ENCODE data around the gene DDI2.
"Not testable (repeated sequence)": the region's sequence is repeated elsewhere in the genome, so short reads cannot be mapped to it uniquely, and the experiment has no call there.

DDI2 gene

DNA sequence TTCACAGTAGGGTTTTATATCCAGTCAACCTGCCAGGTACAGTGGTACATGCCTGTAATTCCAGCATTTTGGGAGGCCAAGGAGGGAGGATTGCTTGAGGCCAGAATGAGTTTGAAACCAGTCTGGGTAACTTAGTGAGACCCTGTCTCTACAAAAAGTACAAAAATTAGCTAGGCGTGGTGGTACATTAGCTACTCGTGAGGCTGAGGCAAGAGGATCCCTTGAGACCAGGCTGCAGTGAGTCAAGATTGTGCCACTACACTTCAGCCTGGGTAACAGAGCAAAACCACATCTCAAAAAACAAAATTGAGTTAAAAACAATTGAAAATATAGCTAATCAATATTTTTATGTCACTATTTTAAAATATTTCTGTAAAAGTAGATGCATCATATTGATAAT is 33.2 kb downstream of the DDI2 start:
- Histone ChIP-seq H3K4me1 (ENCODE audit: control insufficient read depth in 1 of 2, insufficient read depth in 2 of 2, low read length in 2 of 2) (no peaks in the 10 kb centered on the region), H3K27me3 (ENCODE audit: low read depth, low read length) (no peaks in the 10 kb centered on the region), H3K4me3 (ENCODE audit: low read depth in 1 of 2, low read length in 2 of 2) (no peak overlapping the region), H3K36me3 (ENCODE audit: control insufficient read depth in 1 of 2, insufficient read depth in 2 of 2, low read length in 2 of 2) (peaks cover 33 to 45% of the 10 kb centered on the region in 2 donors), H3K9me3 (ENCODE audit: control insufficient read depth in 1 of 2, low read length in 2 of 2) (no peaks in the 10 kb centered on the region), H3K27ac (ENCODE audit: low read length) (no peak overlapping the region)

DNA sequence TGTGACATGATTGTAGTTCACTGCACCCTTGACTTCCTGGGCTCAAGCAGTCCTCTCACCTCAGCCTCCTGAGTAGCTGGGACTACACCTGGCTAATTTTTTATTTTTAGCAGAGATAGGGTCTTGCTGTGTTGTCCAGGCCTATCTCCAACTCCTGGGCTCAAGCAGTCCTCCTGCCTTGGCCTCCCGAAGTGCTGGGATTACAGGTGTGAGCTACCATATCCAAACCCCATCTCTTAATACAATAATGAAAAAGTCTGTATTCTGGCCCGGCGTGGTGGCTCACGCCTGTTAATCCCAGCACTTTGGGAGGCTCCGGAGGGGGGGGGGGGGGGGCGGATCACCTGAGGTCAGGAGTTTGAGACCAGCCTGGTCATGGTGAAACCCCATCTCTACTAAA is 34.9 kb downstream of the DDI2 start:
- peaks cover 43 to 46% of the 10 kb centered on the region in 2 donors for H3K36me3 ChIP-seq (ENCODE audit: control insufficient read depth in 1 of 2, insufficient read depth in 2 of 2, low read length in 2 of 2)
- not testable (repeated sequence) for H3K27me3 ChIP-seq (ENCODE audit: low read depth, low read length); H3K27ac ChIP-seq (ENCODE audit: low read length); H3K4me1 ChIP-seq (ENCODE audit: control insufficient read depth in 1 of 2, insufficient read depth in 2 of 2, low read length in 2 of 2); H3K4me3 ChIP-seq (ENCODE audit: low read depth in 1 of 2, low read length in 2 of 2); H3K9me3 ChIP-seq (ENCODE audit: control insufficient read depth in 1 of 2, low read length in 2 of 2)

DNA sequence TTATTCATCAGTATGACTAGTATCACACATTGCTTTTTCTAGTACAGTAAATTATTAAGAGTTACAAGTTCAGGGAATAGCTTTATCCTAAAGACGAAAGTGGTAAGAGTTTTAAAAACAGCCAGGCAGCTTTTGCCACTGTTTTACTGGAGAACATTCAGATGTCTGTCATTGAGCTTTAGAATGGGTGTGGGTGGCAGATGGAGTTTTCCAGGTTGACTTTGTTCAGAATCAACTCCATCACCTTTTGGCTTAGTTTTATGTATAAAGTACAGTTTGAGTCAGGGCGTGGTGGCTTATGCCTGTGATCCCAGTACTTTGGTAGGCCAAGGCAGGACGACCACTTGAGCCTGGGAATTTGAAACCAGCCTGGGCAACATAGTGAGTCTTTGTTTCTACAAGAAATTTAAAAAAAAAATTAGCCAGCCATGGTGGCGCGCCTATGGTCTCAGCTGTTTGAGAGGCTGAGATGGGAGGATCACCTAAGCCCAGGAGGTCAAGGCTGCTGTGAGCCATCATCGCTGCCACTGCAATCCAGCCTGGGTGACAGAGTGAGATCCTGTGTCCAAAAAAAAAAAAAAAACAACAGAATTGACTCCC is 36.9 kb downstream of the DDI2 start:
- Histone ChIP-seq H3K4me1 (ENCODE audit: control insufficient read depth in 1 of 2, insufficient read depth in 2 of 2, low read length in 2 of 2) (no peaks in the 10 kb centered on the region), H3K4me3 (ENCODE audit: low read depth in 1 of 2, low read length in 2 of 2) (no peak overlapping the region), H3K36me3 (ENCODE audit: control insufficient read depth in 1 of 2, insufficient read depth in 2 of 2, low read length in 2 of 2) (peaks cover 41 to 50% of the 10 kb centered on the region in 2 donors), H3K27me3 (ENCODE audit: low read depth, low read length) (no peaks in the 10 kb centered on the region), H3K9me3 (ENCODE audit: control insufficient read depth in 1 of 2, low read length in 2 of 2) (no peaks in the 10 kb centered on the region), H3K27ac (ENCODE audit: low read length) (no peak overlapping the region)

DNA sequence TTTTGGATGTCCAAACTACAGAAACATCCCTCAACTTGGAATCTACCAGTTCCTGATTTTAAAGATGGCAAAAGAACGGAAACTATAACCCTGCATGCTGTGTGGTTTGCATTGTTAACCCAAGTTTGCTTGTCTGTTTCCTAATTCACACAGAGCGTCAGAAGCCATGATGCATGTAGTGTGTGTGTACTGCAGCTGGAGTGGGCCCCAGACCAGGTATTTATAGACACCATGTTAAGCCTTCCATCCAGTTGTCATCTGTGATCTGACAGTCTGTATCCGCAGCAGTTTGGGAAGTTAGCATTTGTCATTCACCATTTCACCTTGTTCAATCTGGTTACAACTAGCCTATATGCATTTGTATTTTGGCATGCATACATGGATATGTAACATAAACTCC is 39.2 kb downstream of the DDI2 start:
- H3K27me3 ChIP-seq (ENCODE audit: low read depth, low read length): no peaks in the 10 kb centered on the region
- no peaks in the 10 kb centered on the region for H3K4me1 ChIP-seq (ENCODE audit: control insufficient read depth in 1 of 2, insufficient read depth in 2 of 2, low read length in 2 of 2)
- peaks cover 49 to 52% of the 10 kb centered on the region in 2 donors for H3K36me3 ChIP-seq (ENCODE audit: control insufficient read depth in 1 of 2, insufficient read depth in 2 of 2, low read length in 2 of 2)
- no peak overlapping the region for H3K27ac ChIP-seq (ENCODE audit: low read length)
- H3K4me3 ChIP-seq (ENCODE audit: low read depth in 1 of 2, low read length in 2 of 2): no peak overlapping the region
- no peaks in the 10 kb centered on the region for H3K9me3 ChIP-seq (ENCODE audit: control insufficient read depth in 1 of 2, low read length in 2 of 2)

DNA sequence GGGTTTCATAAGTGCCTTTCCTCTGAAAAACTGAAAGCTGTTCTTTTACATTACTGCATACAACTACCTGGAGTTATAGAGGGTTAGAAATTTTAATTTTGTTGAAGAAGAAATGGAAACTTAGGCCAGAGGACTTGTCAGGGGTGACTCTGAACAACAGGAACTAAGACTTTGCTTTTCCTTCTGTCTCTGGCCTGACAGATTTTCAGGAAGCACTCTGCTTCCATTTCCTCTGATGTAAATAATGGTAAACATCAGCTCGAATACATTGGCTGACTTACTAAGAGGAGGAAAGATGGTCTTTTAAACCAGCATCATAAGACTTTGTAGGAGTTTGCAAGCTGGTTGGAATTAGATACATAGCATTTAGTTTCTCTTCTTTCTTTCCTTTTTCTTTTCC is 39.8 kb downstream of the DDI2 start:
- no peaks in the 10 kb centered on the region for H3K27me3 ChIP-seq (ENCODE audit: low read depth, low read length)
- no peaks in the 10 kb centered on the region for H3K9me3 ChIP-seq (ENCODE audit: control insufficient read depth in 1 of 2, low read length in 2 of 2)
- no peak overlapping the region for H3K4me3 ChIP-seq (ENCODE audit: low read depth in 1 of 2, low read length in 2 of 2)
- peaks cover 49 to 50% of the 10 kb centered on the region in 2 donors for H3K36me3 ChIP-seq (ENCODE audit: control insufficient read depth in 1 of 2, insufficient read depth in 2 of 2, low read length in 2 of 2)
- no peaks in the 10 kb centered on the region for H3K4me1 ChIP-seq (ENCODE audit: control insufficient read depth in 1 of 2, insufficient read depth in 2 of 2, low read length in 2 of 2)
- H3K27ac ChIP-seq (ENCODE audit: low read length): no peak overlapping the region

DNA sequence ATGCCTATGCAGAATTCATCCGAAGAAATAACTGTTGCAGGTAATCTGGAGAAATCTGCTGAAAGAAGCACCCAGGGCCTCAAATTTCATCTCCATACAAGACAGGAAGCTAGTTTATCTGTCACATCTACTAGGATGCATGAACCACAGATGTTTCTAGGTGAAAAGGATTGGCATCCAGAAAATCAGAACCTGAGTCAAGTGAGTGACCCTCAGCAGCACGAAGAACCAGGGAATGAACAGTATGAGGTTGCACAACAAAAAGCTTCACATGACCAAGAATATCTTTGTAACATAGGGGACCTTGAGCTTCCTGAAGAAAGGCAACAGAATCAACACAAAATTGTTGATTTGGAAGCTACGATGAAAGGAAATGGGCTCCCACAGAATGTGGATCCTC is 42.9 kb downstream of the DDI2 start:
- Histone ChIP-seq H3K27ac (ENCODE audit: low read length) (no peak overlapping the region), H3K36me3 (ENCODE audit: control insufficient read depth in 1 of 2, insufficient read depth in 2 of 2, low read length in 2 of 2) (peaks cover 39 to 49% of the 10 kb centered on the region in 2 donors), H3K4me3 (ENCODE audit: low read depth in 1 of 2, low read length in 2 of 2) (no peak overlapping the region), H3K9me3 (ENCODE audit: control insufficient read depth in 1 of 2, low read length in 2 of 2) (no peaks in the 10 kb centered on the region), H3K4me1 (ENCODE audit: control insufficient read depth in 1 of 2, insufficient read depth in 2 of 2, low read length in 2 of 2) (no peaks in the 10 kb centered on the region), H3K27me3 (ENCODE audit: low read depth, low read length) (no peaks in the 10 kb centered on the region)

DNA sequence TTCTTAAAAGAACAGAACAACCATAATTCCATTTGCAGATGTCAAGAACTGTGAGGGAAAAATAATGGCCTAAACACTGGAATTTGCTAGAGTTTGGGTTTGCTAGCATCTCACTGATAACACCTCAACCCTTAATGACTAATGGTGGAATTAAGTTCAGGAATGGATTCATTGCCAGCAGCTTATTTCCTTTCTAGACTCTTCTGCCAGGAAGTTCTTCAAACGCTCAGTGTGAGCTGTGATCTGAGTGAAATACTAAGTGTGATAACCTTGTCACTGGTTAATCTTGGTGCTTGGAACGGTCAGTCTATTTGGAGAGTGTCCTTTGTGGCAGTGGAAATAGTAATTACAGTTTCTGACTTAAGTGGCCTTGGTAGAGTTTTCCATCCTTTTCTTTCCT is 45.2 kb downstream of the DDI2 start:
- H3K9me3 ChIP-seq (ENCODE audit: control insufficient read depth in 1 of 2, low read length in 2 of 2): no peaks in the 10 kb centered on the region
- no peaks in the 10 kb centered on the region for H3K4me1 ChIP-seq (ENCODE audit: control insufficient read depth in 1 of 2, insufficient read depth in 2 of 2, low read length in 2 of 2)
- H3K27ac ChIP-seq (ENCODE audit: low read length): no peak overlapping the region
- no peaks in the 10 kb centered on the region for H3K27me3 ChIP-seq (ENCODE audit: low read depth, low read length)
- H3K36me3 ChIP-seq (ENCODE audit: control insufficient read depth in 1 of 2, insufficient read depth in 2 of 2, low read length in 2 of 2): peaks cover 26 to 36% of the 10 kb centered on the region in 2 donors
- no peak overlapping the region for H3K4me3 ChIP-seq (ENCODE audit: low read depth in 1 of 2, low read length in 2 of 2)

DNA sequence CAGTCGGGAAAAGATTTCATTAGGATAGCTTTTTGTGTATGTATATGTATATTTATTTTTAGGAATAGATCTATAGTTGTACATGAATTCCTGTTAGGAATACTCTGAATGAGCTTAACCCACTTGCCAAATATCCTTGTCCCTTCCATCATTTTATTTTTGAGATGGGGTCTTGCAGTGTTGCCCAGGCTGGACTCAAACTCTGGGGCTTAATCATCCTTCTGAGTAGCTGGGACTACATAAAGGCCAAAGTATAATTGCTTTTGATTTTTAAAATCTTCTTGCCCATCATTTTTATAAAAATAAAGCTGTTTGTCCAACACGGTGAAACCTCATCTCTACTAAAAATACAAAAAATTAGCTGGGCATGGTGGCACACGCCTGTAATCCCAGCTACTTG is 46.7 kb downstream of the DDI2 start:
- peaks cover 25 to 35% of the 10 kb centered on the region in 2 donors for H3K36me3 ChIP-seq (ENCODE audit: control insufficient read depth in 1 of 2, insufficient read depth in 2 of 2, low read length in 2 of 2)
- no peak overlapping the region for H3K27ac ChIP-seq (ENCODE audit: low read length)
- H3K9me3 ChIP-seq (ENCODE audit: control insufficient read depth in 1 of 2, low read length in 2 of 2): no peaks in the 10 kb centered on the region
- no peaks in the 10 kb centered on the region for H3K27me3 ChIP-seq (ENCODE audit: low read depth, low read length)
- H3K4me1 ChIP-seq (ENCODE audit: control insufficient read depth in 1 of 2, insufficient read depth in 2 of 2, low read length in 2 of 2): no peaks in the 10 kb centered on the region
- H3K4me3 ChIP-seq (ENCODE audit: low read depth in 1 of 2, low read length in 2 of 2): no peak overlapping the region

DNA sequence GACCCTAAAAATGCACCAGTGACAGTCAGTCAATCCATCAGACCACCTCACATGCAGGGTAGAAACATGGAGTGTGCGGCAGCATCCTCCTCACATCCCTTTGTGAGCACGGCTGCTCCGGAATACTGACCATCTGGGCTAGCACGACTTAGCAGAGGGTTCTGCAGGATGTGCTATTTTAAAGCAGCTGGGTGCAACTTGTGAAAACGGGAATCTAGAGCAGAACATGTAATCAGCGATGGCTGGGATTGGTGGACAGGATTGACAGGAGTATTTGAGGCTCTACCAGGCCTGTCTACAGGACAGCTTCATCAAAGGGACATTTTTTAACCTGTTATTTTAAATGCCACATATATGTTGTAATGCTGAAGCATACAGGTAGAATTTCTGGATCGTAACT is 50.1 kb downstream of the DDI2 start:
- Histone ChIP-seq H3K27ac (ENCODE audit: low read length) (no peak overlapping the region), H3K4me1 (ENCODE audit: control insufficient read depth in 1 of 2, insufficient read depth in 2 of 2, low read length in 2 of 2) (no peaks in the 10 kb centered on the region), H3K4me3 (ENCODE audit: low read depth in 1 of 2, low read length in 2 of 2) (no peak overlapping the region), H3K27me3 (ENCODE audit: low read depth, low read length) (no peaks in the 10 kb centered on the region), H3K9me3 (ENCODE audit: control insufficient read depth in 1 of 2, low read length in 2 of 2) (no peaks in the 10 kb centered on the region), H3K36me3 (ENCODE audit: control insufficient read depth in 1 of 2, insufficient read depth in 2 of 2, low read length in 2 of 2) (peaks cover 0 to 3% of the 10 kb centered on the region in 2 donors)

DNA sequence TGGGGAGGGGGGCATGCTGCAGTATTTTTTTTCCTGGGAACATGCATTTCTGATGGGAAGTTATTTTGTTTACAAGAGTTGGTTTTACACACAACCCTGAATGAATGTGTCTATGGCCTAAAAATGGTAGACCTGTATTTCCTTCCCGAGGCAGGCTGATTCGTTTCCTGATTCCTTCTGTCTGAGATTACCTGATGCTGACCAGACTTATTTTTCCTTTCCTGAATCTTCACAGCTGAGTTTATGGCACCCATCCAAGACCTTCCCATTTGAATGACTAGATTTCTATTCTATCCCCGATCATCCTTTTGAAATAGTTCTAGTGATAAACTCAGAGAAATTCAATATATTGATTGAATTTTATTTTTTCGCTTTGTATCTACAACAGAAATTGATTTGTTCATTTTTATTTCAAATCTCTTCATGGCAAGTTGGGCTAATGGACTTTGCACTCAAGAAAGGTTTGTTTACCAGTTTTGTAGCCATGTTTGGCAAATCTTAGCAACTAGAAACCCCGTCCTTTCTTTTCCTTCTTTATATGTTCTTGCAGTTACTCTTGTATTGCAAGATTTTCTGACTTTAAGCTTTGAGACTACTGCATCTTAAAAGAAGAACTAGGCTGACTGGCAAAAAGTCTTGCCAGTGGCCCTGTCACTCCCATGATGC is 51.0 kb downstream of the DDI2 start:
- H3K27me3 ChIP-seq (ENCODE audit: low read depth, low read length): no peaks in the 10 kb centered on the region
- no peaks in the 10 kb centered on the region for H3K4me1 ChIP-seq (ENCODE audit: control insufficient read depth in 1 of 2, insufficient read depth in 2 of 2, low read length in 2 of 2)
- H3K27ac ChIP-seq (ENCODE audit: low read length): no peak overlapping the region
- H3K9me3 ChIP-seq (ENCODE audit: control insufficient read depth in 1 of 2, low read length in 2 of 2): no peaks in the 10 kb centered on the region
- H3K4me3 ChIP-seq (ENCODE audit: low read depth in 1 of 2, low read length in 2 of 2): no peak overlapping the region
- H3K36me3 ChIP-seq (ENCODE audit: control insufficient read depth in 1 of 2, insufficient read depth in 2 of 2, low read length in 2 of 2): no peaks in the 10 kb centered on the region

DNA sequence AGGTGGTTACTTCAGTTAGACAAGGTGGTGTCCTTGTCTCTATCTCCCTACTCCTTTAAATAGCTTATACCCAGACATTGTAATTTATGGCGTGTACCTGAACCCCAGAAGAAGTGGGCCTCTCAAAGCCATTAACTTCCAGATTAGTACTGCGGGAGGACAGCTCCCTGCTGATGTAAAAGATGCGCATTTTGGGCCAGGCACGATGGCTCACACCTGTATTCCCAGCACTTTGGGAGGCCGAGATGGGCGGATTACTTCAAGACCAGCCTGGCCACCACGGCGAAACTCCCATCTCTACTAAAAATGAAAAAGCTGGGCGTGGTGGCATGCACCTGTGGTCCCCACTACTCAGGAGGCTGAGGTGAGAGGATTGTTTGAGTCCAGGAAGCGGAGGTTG is 51.8 kb downstream of the DDI2 start:
- no peak overlapping the region for H3K27ac ChIP-seq (ENCODE audit: low read length)
- no peaks in the 10 kb centered on the region for H3K36me3 ChIP-seq (ENCODE audit: control insufficient read depth in 1 of 2, insufficient read depth in 2 of 2, low read length in 2 of 2)
- no peak overlapping the region for H3K4me3 ChIP-seq (ENCODE audit: low read depth in 1 of 2, low read length in 2 of 2)
- H3K9me3 ChIP-seq (ENCODE audit: control insufficient read depth in 1 of 2, low read length in 2 of 2): no peaks in the 10 kb centered on the region
- no peaks in the 10 kb centered on the region for H3K4me1 ChIP-seq (ENCODE audit: control insufficient read depth in 1 of 2, insufficient read depth in 2 of 2, low read length in 2 of 2)
- H3K27me3 ChIP-seq (ENCODE audit: low read depth, low read length): no peaks in the 10 kb centered on the region

DNA sequence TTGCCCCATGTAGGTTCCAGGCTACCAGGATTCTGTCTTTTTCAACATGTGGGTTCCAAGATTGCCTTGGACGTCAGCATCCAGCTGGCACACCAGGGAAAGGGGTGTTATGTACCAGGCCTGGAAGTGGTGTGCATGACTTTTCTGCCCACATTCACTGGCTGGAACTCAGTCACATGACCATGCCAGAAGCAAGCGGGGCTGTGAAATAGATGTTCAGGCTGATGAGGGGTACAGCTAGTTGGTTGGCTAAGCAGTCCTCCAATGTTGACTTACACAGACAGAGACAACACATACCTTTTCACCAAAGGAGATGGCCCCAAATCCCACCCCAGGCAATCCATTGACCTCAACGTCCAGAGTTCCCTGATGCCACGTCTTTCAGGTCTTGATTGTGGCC is 52.6 kb downstream of the DDI2 start:
- Histone ChIP-seq H3K4me3 (ENCODE audit: low read depth in 1 of 2, low read length in 2 of 2) (no peak overlapping the region), H3K27me3 (ENCODE audit: low read depth, low read length) (no peaks in the 10 kb centered on the region), H3K9me3 (ENCODE audit: control insufficient read depth in 1 of 2, low read length in 2 of 2) (no peaks in the 10 kb centered on the region), H3K4me1 (ENCODE audit: control insufficient read depth in 1 of 2, insufficient read depth in 2 of 2, low read length in 2 of 2) (no peaks in the 10 kb centered on the region), H3K27ac (ENCODE audit: low read length) (no peak overlapping the region), H3K36me3 (ENCODE audit: control insufficient read depth in 1 of 2, insufficient read depth in 2 of 2, low read length in 2 of 2) (no peaks in the 10 kb centered on the region)
